ENCODE data around the gene ADGRL2.

ADGRL2 gene

GRCh38 chr1:81999364-81999763 is 198.6 kb downstream of the ADGRL2 start:
- Histone ChIP-seq H3K79me1 (ENCODE audit: low read length) (no peaks in the 10 kb centered on the region), H3K27me3 (ENCODE audit: insufficient read depth, low read length) (no peaks in the 10 kb centered on the region), H3K9me3 (ENCODE audit: insufficient read depth, low read depth, low read length) (no peaks in the 10 kb centered on the region), H3K9ac (ENCODE audit: low read length) (no peak overlapping the region), H3K36me3 (ENCODE audit: control insufficient read depth in 1 of 2, insufficient read depth in 2 of 2, low read length in 2 of 2) (peaks cover 3 to 4% of the 10 kb centered on the region in 2 experiments), H3K23ac (ENCODE audit: low read length) (no peak overlapping the region), H2BK120ac (ENCODE audit: insufficient read depth, low read length, poor library complexity) (no peak overlapping the region), H3K79me2 (ENCODE audit: control insufficient read depth, insufficient read depth, low read length, poor library complexity) (no peaks in the 10 kb centered on the region), H3K4ac (ENCODE audit: low read depth, low read length) (no peak overlapping the region), H3K4me3 (ENCODE audit: low read depth, low read length) (no peak overlapping the region), H4K91ac (ENCODE audit: low read depth, low read length) (no peak overlapping the region), H3K4me2 (ENCODE audit: low read length) (no peak overlapping the region), H2AK5ac (ENCODE audit: low read length) (no peak overlapping the region), H3K14ac (ENCODE audit: low read length) (no peak overlapping the region), H3K4me1 (ENCODE audit: control insufficient read depth in 1 of 2, insufficient read depth in 2 of 2, low read length in 2 of 2) (no peaks in the 10 kb centered on the region), H4K12ac (ENCODE audit: low read depth, low read length) (no peak overlapping the region), H2AFZ (ENCODE audit: insufficient read depth, low read length, poor library complexity) (no peak overlapping the region), H2BK12ac (ENCODE audit: low read length) (no peak overlapping the region), H3K18ac (ENCODE audit: low read length) (no peak overlapping the region), H2BK5ac (ENCODE audit: low read depth, low read length, poor library complexity) (no peak overlapping the region), H4K8ac (ENCODE audit: low read depth, low read length) (no peak overlapping the region), H3K27ac (ENCODE audit: low read depth, low read length) (no peak overlapping the region)
- DNase-seq = peak in 1 of 2 donors; percentile 22
- WGBS (ENCODE audit: extremely low coverage, insufficient coverage, insufficient read length) = no CpG with 5 or more reads among the region's 1 CpG

DNA sequence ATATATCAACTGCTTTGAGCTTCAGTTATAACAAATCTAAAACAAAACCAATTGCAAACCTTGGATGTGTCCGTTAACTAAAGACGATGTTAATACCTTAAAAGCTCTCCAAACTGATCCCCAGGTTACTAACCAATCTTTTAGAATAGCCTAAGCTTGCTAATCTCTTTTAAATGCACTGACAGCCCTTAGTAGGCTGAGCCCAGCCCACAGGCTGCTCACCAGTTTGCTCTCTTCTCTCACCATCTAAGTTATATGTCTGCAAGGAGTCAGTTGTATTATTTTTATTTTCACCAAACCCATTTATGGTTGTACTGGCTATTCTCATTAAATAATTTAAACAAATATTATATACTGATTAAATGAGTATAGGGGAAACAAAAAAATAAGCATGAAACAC is 199.5 kb downstream of the ADGRL2 start:
- no peaks in the 10 kb centered on the region for H3K9me3 ChIP-seq (ENCODE audit: insufficient read depth, low read depth, low read length)
- H3K36me3 ChIP-seq (ENCODE audit: control insufficient read depth in 1 of 2, insufficient read depth in 2 of 2, low read length in 2 of 2) = peaks cover 0 to under 1% of the 10 kb centered on the region in 2 experiments
- H3K18ac ChIP-seq (ENCODE audit: low read length) = no peak overlapping the region
- no peaks in the 10 kb centered on the region for H3K4me1 ChIP-seq (ENCODE audit: control insufficient read depth in 1 of 2, insufficient read depth in 2 of 2, low read length in 2 of 2)
- DNase-seq = no peak
- no peak overlapping the region for H2BK12ac ChIP-seq (ENCODE audit: low read length)
- no peak overlapping the region for H2BK120ac ChIP-seq (ENCODE audit: insufficient read depth, low read length, poor library complexity)
- H4K8ac ChIP-seq (ENCODE audit: low read depth, low read length) = no peak overlapping the region
- H4K91ac ChIP-seq (ENCODE audit: low read depth, low read length) = no peak overlapping the region
- no peak overlapping the region for H2BK5ac ChIP-seq (ENCODE audit: low read depth, low read length, poor library complexity)
- no peak overlapping the region for H3K4me3 ChIP-seq (ENCODE audit: low read depth, low read length)
- no peak overlapping the region for H3K27ac ChIP-seq (ENCODE audit: low read depth, low read length)
- H3K4me2 ChIP-seq (ENCODE audit: low read length) = no peak overlapping the region
- WGBS (ENCODE audit: extremely low coverage, insufficient coverage, insufficient read length) = no CpG with 5 or more reads among the region's 2 CpGs
- H4K12ac ChIP-seq (ENCODE audit: low read depth, low read length) = no peak overlapping the region
- no peak overlapping the region for H3K14ac ChIP-seq (ENCODE audit: low read length)
- no peak overlapping the region for H2AK5ac ChIP-seq (ENCODE audit: low read length)
- no peaks in the 10 kb centered on the region for H3K79me1 ChIP-seq (ENCODE audit: low read length)
- no peak overlapping the region for H3K9ac ChIP-seq (ENCODE audit: low read length)
- no peaks in the 10 kb centered on the region for H3K27me3 ChIP-seq (ENCODE audit: insufficient read depth, low read length)
- H3K4ac ChIP-seq (ENCODE audit: low read depth, low read length) = no peak overlapping the region
- H3K23ac ChIP-seq (ENCODE audit: low read length) = no peak overlapping the region
- no peak overlapping the region for H2AFZ ChIP-seq (ENCODE audit: insufficient read depth, low read length, poor library complexity)
- H3K79me2 ChIP-seq (ENCODE audit: control insufficient read depth, insufficient read depth, low read length, poor library complexity) = no peaks in the 10 kb centered on the region

- H2AFZ ChIP-seq (ENCODE audit: insufficient read depth, low read length, poor library complexity) = no peak overlapping the region
- H3K4me2 ChIP-seq (ENCODE audit: low read length) = no peak overlapping the region
- H3K9me3 ChIP-seq (ENCODE audit: insufficient read depth, low read depth, low read length) = no peaks in the 10 kb centered on the region
- no peak overlapping the region for H3K23ac ChIP-seq (ENCODE audit: low read length)
- no peak overlapping the region for H2BK12ac ChIP-seq (ENCODE audit: low read length)
- H3K27me3 ChIP-seq (ENCODE audit: insufficient read depth, low read length) = no peaks in the 10 kb centered on the region
- no peak overlapping the region for H4K91ac ChIP-seq (ENCODE audit: low read depth, low read length)
- H3K9ac ChIP-seq (ENCODE audit: low read length) = no peak overlapping the region
- no peaks in the 10 kb centered on the region for H3K36me3 ChIP-seq (ENCODE audit: control insufficient read depth in 1 of 2, insufficient read depth in 2 of 2, low read length in 2 of 2)
- H3K14ac ChIP-seq (ENCODE audit: low read length) = no peak overlapping the region
- H4K12ac ChIP-seq (ENCODE audit: low read depth, low read length) = no peak overlapping the region
- no peak overlapping the region for H2BK5ac ChIP-seq (ENCODE audit: low read depth, low read length, poor library complexity)
- no peak for DNase-seq
- no peak overlapping the region for H3K4ac ChIP-seq (ENCODE audit: low read depth, low read length)
- no CpG with 5 or more reads among the region's 4 CpGs for WGBS (ENCODE audit: extremely low coverage, insufficient coverage, insufficient read length)
- no peaks in the 10 kb centered on the region for H3K79me1 ChIP-seq (ENCODE audit: low read length)
- no peak overlapping the region for H2AK5ac ChIP-seq (ENCODE audit: low read length)
- no peaks in the 10 kb centered on the region for H3K79me2 ChIP-seq (ENCODE audit: control insufficient read depth, insufficient read depth, low read length, poor library complexity)
- no peak overlapping the region for H3K27ac ChIP-seq (ENCODE audit: low read depth, low read length)
- H3K18ac ChIP-seq (ENCODE audit: low read length) = no peak overlapping the region
- no peak overlapping the region for H3K4me3 ChIP-seq (ENCODE audit: low read depth, low read length)
- no peak overlapping the region for H4K8ac ChIP-seq (ENCODE audit: low read depth, low read length)
- H2BK120ac ChIP-seq (ENCODE audit: insufficient read depth, low read length, poor library complexity) = no peak overlapping the region
- no peaks in the 10 kb centered on the region for H3K4me1 ChIP-seq (ENCODE audit: control insufficient read depth in 1 of 2, insufficient read depth in 2 of 2, low read length in 2 of 2)
These were observed 200.6 kb downstream of the ADGRL2 start for GRCh38 chr1:82001345-82001744.

- H3K27ac ChIP-seq (ENCODE audit: low read depth, low read length) = no peak overlapping the region
- H3K4me2 ChIP-seq (ENCODE audit: low read length) = no peak overlapping the region
- no peak overlapping the region for H3K4me3 ChIP-seq (ENCODE audit: low read depth, low read length)
- H3K27me3 ChIP-seq (ENCODE audit: insufficient read depth, low read length) = no peaks in the 10 kb centered on the region
- H3K9ac ChIP-seq (ENCODE audit: low read length) = no peak overlapping the region
- H2BK120ac ChIP-seq (ENCODE audit: insufficient read depth, low read length, poor library complexity) = no peak overlapping the region
- H3K79me1 ChIP-seq (ENCODE audit: low read length) = no peaks in the 10 kb centered on the region
- no peak overlapping the region for H3K14ac ChIP-seq (ENCODE audit: low read length)
- DNase-seq = no peak
- no peaks in the 10 kb centered on the region for H3K36me3 ChIP-seq (ENCODE audit: control insufficient read depth in 1 of 2, insufficient read depth in 2 of 2, low read length in 2 of 2)
- H3K4me1 ChIP-seq (ENCODE audit: control insufficient read depth in 1 of 2, insufficient read depth in 2 of 2, low read length in 2 of 2) = no peaks in the 10 kb centered on the region
- H3K4ac ChIP-seq (ENCODE audit: low read depth, low read length) = no peak overlapping the region
- no peak overlapping the region for H2AFZ ChIP-seq (ENCODE audit: insufficient read depth, low read length, poor library complexity)
- H4K91ac ChIP-seq (ENCODE audit: low read depth, low read length) = no peak overlapping the region
- H4K12ac ChIP-seq (ENCODE audit: low read depth, low read length) = no peak overlapping the region
- H3K79me2 ChIP-seq (ENCODE audit: control insufficient read depth, insufficient read depth, low read length, poor library complexity) = no peaks in the 10 kb centered on the region
- no peak overlapping the region for H2AK5ac ChIP-seq (ENCODE audit: low read length)
- H4K8ac ChIP-seq (ENCODE audit: low read depth, low read length) = no peak overlapping the region
- H3K18ac ChIP-seq (ENCODE audit: low read length) = no peak overlapping the region
- no peak overlapping the region for H3K23ac ChIP-seq (ENCODE audit: low read length)
- no peak overlapping the region for H2BK5ac ChIP-seq (ENCODE audit: low read depth, low read length, poor library complexity)
- H2BK12ac ChIP-seq (ENCODE audit: low read length) = no peak overlapping the region
- no peaks in the 10 kb centered on the region for H3K9me3 ChIP-seq (ENCODE audit: insufficient read depth, low read depth, low read length)
These were observed 207.1 kb downstream of the ADGRL2 start for GRCh38 chr1:82007804-82008203.

DNA sequence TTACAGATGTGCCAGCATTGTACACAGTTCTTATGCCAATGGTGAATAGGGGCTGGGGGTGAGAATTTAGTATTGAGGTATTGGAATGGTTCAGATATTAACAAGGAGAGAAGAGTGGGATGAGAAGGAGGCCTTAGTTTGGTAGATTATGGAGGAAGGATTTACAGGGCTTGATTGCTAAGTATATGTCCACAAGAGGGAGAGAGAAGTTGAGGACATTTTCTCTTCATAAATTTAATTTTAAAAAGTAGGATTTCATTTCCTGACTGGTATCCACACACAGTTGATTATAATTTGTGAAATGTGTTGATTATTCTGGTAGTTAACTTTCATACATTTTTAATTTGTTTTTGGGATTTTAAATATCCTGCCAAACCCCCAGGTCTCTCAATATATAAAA is 213.0 kb downstream of the ADGRL2 start:
- Histone ChIP-seq H3K9me3 (ENCODE audit: insufficient read depth, low read depth, low read length) (no peaks in the 10 kb centered on the region), H3K4me1 (ENCODE audit: control insufficient read depth in 1 of 2, insufficient read depth in 2 of 2, low read length in 2 of 2) (no peaks in the 10 kb centered on the region), H3K14ac (ENCODE audit: low read length) (no peak overlapping the region), H2AK5ac (ENCODE audit: low read length) (no peak overlapping the region), H3K9ac (ENCODE audit: low read length) (no peak overlapping the region), H2BK5ac (ENCODE audit: low read depth, low read length, poor library complexity) (no peak overlapping the region), H4K91ac (ENCODE audit: low read depth, low read length) (no peak overlapping the region), H3K79me2 (ENCODE audit: control insufficient read depth, insufficient read depth, low read length, poor library complexity) (no peaks in the 10 kb centered on the region), H3K79me1 (ENCODE audit: low read length) (no peaks in the 10 kb centered on the region), H3K23ac (ENCODE audit: low read length) (no peak overlapping the region), H4K12ac (ENCODE audit: low read depth, low read length) (no peak overlapping the region), H3K36me3 (ENCODE audit: control insufficient read depth in 1 of 2, insufficient read depth in 2 of 2, low read length in 2 of 2) (no peaks in the 10 kb centered on the region), H2AFZ (ENCODE audit: insufficient read depth, low read length, poor library complexity) (no peak overlapping the region), H3K18ac (ENCODE audit: low read length) (no peak overlapping the region), H3K27me3 (ENCODE audit: insufficient read depth, low read length) (no peaks in the 10 kb centered on the region), H3K27ac (ENCODE audit: low read depth, low read length) (no peak overlapping the region), H2BK12ac (ENCODE audit: low read length) (no peak overlapping the region), H3K4me2 (ENCODE audit: low read length) (no peak overlapping the region), H3K4ac (ENCODE audit: low read depth, low read length) (no peak overlapping the region), H4K8ac (ENCODE audit: low read depth, low read length) (no peak overlapping the region), H2BK120ac (ENCODE audit: insufficient read depth, low read length, poor library complexity) (no peak overlapping the region), H3K4me3 (ENCODE audit: low read depth, low read length) (no peak overlapping the region)
- DNase-seq = no peak

All from trophoblast cell (in vitro differentiated cells and primary cell).